Stimulated activated CD4-positive, alpha-beta T cell treated with anti-CD3 and anti-CD28 coated beads, Interleukin-15, amount 100 ng/mL, for 48 hours (primary cell): ENCODE measurements around the gene CASP14.
A peak's percentile ranks its signal among the peaks of the same experiment; 100 is the strongest.
"Not testable (repeated sequence)": the region's sequence is repeated elsewhere in the genome, so short reads cannot be mapped to it uniquely, and the experiment has no call there.

Source experiments
- DNase-seq, 2 donors: peaks; one replicate each; pipeline ENCODE4 v3.0.0-alpha.2; 2020; ENCODE audit warnings: low read depth in 2 of 2

CASP14 gene

DNA sequence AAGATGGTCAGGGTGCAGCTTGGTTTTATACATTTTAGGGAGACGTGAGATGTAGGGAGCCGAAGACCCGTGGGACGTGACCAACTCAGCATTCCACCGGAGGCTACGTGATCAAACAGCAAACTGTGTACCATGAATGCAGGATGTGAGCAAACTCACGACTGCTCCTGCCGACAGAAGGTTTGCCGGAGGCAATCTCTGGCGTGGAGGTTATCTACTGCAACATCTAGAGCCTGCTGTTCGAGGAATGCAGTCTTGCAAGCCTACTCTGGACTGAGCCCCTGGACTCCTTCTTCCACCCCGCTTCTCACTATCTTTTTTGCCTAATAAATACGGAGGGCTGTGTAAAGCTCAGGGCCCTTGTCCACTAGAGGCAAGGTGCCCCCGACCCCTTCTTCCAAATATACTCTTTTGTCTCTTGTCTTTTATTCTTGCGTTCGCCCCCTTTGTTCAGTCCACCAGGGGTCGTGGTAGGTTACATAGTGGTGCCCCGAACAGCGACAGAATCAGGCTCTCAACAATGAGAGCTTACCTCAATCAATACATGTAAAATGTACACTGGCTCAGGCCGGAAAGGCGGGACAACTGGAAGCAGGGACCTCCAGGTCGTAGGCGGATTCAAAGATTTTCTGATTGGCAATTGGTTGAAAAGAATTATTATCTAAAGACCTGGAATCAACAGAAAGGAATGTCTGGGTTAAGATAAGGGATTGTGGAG, 23.8 kb downstream of the CASP14 start:
- no peak for DNase-seq

DNA sequence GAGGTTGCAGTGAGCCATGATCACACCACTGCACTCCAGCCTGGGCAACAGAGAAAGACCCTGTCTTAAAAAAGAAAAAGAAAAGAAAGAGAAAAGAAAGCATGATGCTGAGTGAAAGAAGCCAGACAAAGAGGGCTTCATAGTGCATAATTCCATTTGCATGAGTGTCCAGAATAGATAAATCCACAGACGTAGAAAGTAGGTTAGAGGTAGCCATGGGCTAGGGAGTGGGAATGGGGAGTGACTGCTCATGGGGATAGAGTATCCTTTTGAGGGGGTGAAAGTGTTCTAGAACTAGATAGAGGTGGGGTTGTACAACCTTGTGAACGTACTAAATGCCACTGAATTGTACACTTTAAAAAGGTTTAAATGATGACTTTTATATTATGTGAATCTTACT, 25.1 kb downstream of the CASP14 start:
- DNase-seq, result no peak

GRCh38 chr19:15075806-15076205, 26.5 kb downstream of the CASP14 start:
- no peak for DNase-seq

- not testable (repeated sequence) for DNase-seq
Measured at GRCh38 chr19:15080002-15080401, 30.7 kb downstream of the CASP14 start.

GRCh38 chr19:15081911-15082310, 32.6 kb downstream of the CASP14 start, which contains the start of gene OR1I1:
TSS of gene OR1I1 (plus strand) at chr19:15082211. CDS start at chr19:15087066, 4,855 bp downstream.
- no peak for DNase-seq

GRCh38 chr19:15087182-15087581, 37.9 kb downstream of the CASP14 start:
- no peak for DNase-seq

- DNase-seq, result peak in 1 of 2 donors; percentile 45
Measured at GRCh38 chr19:15091918-15092753, 42.9 kb downstream of the CASP14 start.

DNA sequence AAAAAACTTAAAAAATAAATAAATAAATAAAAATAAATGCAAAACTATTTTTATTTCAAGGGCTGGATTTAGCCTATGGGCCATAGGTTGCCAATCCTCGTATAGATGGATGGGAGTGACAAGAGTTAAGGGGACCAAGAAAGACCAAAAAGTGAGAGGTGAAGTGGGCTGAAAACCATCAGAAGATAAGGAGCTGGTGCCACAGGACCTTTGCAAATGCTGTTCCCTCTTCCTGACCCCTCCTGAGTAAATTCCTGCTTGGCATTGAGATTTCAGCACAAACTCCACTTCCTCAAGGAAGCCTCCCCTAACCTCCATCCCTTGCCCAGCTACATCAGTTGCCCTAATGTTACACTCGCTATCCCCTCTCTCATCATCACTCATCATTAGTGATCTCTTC, 43.7 kb downstream of the CASP14 start:
- DNase-seq, result no peak

DNA sequence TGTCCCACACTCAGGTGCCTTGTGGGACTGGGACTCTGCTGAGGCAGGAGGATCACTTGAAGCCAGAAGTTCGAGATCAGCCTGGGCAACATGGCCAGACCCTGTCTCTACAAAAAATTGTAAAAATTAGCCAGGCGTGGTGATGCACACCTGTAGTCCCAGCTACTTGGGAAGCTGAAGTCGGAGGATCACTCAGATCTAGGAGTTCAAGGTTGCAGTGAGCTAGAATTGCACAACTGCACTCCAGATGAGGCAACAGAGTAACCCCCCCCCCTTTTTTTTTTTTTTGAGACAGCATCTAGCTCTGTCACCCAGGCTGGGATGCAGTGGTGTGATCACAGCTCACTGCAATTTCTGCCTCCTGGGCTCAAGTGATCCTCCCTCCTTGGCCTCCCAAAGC, 46.9 kb downstream of the CASP14 start:
- no peak for DNase-seq

GRCh38 chr19:15097980-15098379, 48.7 kb downstream of the CASP14 start:
- DNase-seq, result not testable (repeated sequence)

DNA sequence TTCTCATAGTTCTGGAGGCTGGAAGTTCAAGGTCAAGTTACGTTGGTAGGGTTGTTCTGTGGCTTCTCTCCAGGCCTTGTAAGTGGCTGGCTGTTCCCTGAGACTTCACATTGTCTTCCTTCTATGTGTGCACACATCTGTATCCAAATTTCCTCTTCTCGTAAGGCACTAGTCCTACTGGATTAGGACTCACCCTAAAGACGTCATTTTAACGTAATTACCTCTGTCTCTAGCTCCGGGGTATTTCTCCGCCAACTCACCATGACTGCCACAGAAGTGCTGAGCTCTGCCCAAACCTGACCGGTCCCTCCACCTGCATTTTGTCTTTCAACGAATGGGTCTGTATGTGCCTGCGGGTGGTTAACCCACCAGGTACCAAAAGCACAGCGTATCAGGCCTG, 49.2 kb downstream of the CASP14 start:
- no peak for DNase-seq

DNA sequence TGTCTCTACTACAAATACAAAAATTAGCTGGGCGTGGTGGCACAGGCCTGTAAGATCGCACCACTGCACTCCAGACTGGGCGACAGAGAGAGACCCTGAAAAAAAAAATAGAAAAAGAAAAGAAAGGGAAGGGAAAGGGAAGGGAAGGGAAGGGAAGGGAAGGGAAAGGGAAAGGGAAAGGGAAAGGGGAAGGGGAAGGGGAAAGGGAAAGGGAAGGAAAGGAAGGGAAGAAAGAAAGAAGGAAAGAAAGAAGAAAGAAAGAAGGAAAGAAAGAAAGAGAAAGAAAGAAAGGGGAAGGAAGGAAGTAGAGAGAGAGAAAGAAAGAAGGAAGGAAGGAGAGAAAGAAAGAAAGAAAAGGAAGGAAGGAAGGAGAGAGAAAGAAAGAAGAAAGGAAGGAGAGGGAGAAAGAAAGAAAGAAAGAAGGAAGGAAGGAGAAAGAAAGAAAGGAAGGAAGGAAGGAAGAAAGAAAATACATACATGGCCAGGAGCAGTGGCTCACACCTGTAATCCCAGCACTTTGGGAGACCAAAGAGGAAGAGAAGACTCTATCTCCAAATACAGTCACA, 49.8 kb downstream of the CASP14 start:
- no peak for DNase-seq

DNA sequence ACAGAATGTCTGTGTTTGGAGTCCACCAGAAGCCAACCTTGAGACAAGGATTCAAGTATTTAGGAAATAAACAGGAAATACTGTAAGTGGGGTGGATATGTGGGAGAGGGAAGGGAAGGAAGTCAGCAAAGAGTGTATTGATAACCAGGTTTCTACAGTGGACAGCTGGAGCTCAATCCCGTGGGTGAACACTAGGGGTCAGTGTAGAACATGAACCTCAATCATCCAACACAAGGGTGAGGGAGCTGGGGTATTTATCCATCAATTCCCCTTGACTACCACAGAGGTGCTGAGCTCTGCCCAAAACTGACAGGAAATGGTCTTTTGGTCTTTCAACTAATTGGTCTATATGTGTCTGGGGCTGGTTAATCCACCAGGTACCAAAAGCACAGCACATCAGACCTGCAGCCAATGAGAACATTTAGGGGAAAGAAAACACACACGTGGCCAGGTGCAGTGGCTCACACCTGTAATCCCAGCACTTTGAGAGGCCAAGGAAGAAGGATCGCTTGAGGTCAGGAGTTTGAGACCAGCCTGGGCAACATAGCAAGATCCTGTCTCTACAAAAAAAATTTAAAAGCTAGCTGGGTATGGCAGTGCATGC, 52.3 kb downstream of the CASP14 start:
- peak in 1 of 2 donors; percentile 49 for DNase-seq

GRCh38 chr19:15104003-15104402, 54.7 kb downstream of the CASP14 start:
- no peak for DNase-seq

- no peak for DNase-seq
Measured at GRCh38 chr19:15104411-15104810, 55.1 kb downstream of the CASP14 start.

DNA sequence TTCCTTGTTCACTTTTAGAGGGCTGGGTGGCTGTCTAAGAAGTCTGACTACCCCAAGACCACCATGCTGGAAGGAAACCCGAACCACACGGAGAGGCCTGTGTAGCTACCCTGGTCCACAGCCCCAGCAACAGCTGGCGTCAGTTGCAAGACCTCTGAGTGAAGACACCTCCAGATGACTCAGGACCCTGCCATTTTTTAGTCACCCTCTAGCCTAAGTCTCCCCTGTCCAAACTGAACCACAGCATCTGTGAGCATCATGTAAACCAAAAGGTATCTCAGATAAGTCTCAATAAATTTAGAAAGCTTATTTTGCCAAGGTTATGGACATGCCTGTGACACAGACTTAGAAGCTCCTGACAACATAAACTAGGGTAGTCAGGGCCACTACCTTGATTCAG, 55.8 kb downstream of the CASP14 start:
- DNase-seq, result no peak

DNA sequence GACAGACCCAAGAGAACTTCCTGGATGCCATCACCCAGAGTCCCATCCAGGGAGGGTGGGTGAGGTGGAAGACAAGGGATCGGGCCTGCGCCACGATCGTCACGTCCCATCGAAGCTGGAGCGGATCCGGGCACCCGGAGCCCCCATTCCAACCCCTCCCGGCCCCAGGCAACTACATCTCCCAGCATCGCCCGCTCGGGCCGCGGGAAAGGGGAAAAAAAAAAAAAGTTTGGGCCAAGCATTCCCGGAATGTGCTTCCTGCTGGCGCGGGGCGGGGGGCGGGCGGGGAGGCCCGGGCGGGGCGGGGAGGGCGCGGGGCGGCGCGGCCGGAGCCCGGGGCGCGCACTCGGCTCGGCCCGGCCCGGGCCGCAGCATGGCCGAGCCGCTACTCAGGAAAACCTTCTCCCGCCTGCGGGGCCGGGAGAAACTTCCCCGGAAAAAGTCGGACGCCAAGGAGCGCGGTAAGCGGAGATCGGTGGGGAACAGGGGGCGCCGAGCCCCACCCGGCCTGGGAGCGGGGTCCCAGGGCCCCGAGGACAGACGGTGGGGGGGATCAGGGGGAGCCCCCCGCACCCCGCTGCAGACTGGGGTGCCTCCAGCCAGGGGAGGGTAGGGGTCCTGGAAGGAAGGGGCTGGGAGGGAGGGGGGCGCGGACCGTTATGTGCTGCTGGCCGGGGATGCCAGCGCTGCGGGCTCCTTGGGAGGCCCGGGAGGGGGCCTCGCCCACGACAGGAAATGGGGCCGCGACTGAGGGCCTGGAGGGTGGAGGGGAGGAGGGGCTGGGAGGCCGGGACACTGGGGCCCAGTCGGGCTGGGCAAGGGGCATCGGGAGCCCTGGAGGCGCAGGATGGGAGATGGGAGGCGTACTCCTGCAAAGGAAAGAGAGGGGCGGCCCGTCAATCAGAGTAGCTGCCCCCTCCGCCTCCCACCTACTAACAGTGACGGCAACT, 58.1 kb downstream of the CASP14 start, which contains the start of gene SYDE1:
Gene SYDE1 (plus strand): TSS at position 341 of the 950 bp plus-strand sequence. CDS start 33 bp downstream, at position 374.
- DNase-seq, result peak; percentile 28 to 35
